ENCODE measurements around the gene NAP1L2. TPM values are rescaled to one million over a fixed set of nuclear protein-coding genes. Genes with fewer than 3 reads are reported as not detected.

The NAP1L2 gene
- 1.8 TPM for total RNA-seq (2021; ENCODE audit: unreplicated experiment)
- 1.2 TPM for polyA plus RNA-seq (2012; ENCODE audit: insufficient read length)
- Bru-seq, nascent RNA, result percentile 40 among the genes with signal in this experiment
- percentile 60 among the genes with signal in this experiment for BruChase-seq, experiment 1, labeled RNA remaining after a 2-hour chase
- percentile 81 among the genes with signal in this experiment for BruChase-seq, experiment 2, labeled RNA remaining after a 6-hour chase
- long read RNA-seq, partial matches to known transcripts, result 0 of 1 reads
- long read RNA-seq, other reads (novel, unspliced or antisense), result 0 of 1 reads

DNA sequence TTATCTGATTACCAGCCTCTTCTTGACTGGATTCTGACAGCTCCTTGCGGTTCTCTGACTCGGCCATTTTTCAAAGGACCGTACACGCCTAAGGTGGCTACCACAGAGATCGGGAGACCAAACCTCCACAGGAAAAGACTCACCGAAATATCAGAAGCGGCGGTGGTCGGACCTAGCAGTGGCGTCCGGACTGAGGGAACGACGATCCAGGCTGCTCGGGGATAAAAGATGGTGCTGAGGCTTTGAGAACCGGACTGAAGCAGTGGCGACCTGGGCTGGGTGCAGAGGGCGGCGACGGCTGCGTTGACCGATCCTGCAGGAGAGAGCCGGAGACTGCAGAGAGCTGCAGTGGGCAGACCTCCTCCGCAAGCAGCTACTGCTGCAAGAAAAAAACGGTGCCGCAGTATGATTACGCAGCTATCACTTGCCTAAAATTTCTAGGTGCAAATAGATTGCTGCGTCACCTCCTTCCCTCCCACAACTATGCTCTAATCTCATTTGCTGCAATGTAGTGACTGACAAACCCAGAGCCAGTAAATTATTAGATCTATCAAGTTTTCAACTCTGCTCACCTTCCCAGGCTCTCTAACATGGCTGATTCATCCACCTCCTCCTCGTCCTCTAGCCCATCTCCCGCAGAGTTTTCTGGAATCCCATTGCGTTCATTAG, at the start of gene NAP1L2:
Gene NAP1L2, minus strand, starts transcription at position 426 of the 669 bp plus-strand sequence. Its CDS starts 359 bp downstream, at position 67.
- in situ Hi-C loops (cut with HindIII; ENCODE audit: low pct_unique_long_range_greater_than_20kb, low sequenced_read_pairs), result no loop called here
- peak; percentile 91 for ATAC-seq
- peak within 1 kb of the TSS; percentile 54 to 71 for H3K4me3 ChIP-seq (ENCODE audit: low read depth in 2 of 2, low read length in 2 of 2)

GRCh38 chrX:73262991-73263390, 48.3 kb upstream of the NAP1L2 start:
- ChIA-PET CTCF (no interaction called here), POLR2A (no interaction called here)
- in situ Hi-C loops (cut with HindIII; ENCODE audit: low pct_unique_long_range_greater_than_20kb, low sequenced_read_pairs), result no loop called here
- no peak overlapping the region for H3K27ac ChIP-seq (ENCODE audit: low read length)
- H3K9me3 ChIP-seq (ENCODE audit: control insufficient read depth, insufficient read depth, low read depth, low read length), result no peaks in the 10 kb centered on the region
- TF ChIP-seq, protein P1, sequence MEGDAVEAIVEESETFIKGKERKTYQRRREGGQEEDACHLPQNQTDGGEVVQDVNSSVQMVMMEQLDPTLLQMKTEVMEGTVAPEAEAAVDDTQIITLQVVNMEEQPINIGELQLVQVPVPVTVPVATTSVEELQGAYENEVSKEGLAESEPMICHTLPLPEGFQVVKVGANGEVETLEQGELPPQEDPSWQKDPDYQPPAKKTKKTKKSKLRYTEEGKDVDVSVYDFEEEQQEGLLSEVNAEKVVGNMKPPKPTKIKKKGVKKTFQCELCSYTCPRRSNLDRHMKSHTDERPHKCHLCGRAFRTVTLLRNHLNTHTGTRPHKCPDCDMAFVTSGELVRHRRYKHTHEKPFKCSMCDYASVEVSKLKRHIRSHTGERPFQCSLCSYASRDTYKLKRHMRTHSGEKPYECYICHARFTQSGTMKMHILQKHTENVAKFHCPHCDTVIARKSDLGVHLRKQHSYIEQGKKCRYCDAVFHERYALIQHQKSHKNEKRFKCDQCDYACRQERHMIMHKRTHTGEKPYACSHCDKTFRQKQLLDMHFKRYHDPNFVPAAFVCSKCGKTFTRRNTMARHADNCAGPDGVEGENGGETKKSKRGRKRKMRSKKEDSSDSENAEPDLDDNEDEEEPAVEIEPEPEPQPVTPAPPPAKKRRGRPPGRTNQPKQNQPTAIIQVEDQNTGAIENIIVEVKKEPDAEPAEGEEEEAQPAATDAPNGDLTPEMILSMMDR (IDR thresholded peaks at IDR 0.05), result peak; percentile 55
- no peak for TF ChIP-seq POLR2AphosphoS5 (IDR thresholded peaks at IDR 0.05; ENCODE audit: low read depth, low read length)
- TF ChIP-seq TCF7L2 (IDR thresholded peaks at IDR 0.05; ENCODE audit: low read depth, low read length), result no peak
- TF ChIP-seq, protein P2, sequence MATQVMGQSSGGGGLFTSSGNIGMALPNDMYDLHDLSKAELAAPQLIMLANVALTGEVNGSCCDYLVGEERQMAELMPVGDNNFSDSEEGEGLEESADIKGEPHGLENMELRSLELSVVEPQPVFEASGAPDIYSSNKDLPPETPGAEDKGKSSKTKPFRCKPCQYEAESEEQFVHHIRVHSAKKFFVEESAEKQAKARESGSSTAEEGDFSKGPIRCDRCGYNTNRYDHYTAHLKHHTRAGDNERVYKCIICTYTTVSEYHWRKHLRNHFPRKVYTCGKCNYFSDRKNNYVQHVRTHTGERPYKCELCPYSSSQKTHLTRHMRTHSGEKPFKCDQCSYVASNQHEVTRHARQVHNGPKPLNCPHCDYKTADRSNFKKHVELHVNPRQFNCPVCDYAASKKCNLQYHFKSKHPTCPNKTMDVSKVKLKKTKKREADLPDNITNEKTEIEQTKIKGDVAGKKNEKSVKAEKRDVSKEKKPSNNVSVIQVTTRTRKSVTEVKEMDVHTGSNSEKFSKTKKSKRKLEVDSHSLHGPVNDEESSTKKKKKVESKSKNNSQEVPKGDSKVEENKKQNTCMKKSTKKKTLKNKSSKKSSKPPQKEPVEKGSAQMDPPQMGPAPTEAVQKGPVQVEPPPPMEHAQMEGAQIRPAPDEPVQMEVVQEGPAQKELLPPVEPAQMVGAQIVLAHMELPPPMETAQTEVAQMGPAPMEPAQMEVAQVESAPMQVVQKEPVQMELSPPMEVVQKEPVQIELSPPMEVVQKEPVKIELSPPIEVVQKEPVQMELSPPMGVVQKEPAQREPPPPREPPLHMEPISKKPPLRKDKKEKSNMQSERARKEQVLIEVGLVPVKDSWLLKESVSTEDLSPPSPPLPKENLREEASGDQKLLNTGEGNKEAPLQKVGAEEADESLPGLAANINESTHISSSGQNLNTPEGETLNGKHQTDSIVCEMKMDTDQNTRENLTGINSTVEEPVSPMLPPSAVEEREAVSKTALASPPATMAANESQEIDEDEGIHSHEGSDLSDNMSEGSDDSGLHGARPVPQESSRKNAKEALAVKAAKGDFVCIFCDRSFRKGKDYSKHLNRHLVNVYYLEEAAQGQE (IDR thresholded peaks at IDR 0.05; ENCODE audit: insufficient read depth in 1 of 2, low read depth in 2 of 2, low read length in 1 of 2), result no peak
- no peak for TF ChIP-seq SIN3A (IDR thresholded peaks at IDR 0.05; ENCODE audit: borderline replicate concordance, insufficient read depth, low read depth, low read length)
- BruUV-seq (replicated peaks), result no TSS peak
- intact Hi-C loops (cut with micrococcal nuclease; ENCODE audit: unreplicated experiment), result no loop called here
- no peak for DNase-seq (ENCODE audit: low read depth, low spot score)
- no peak overlapping the region for H3K4me3 ChIP-seq (ENCODE audit: low read depth in 2 of 2, low read length in 2 of 2)
- H3K27me3 ChIP-seq (ENCODE audit: control insufficient read depth, insufficient read depth, low read length), result no peaks in the 10 kb centered on the region; the same call in 1 of the 2 replicates
- ATAC-seq, result no peak
- H3K4me1 ChIP-seq (ENCODE audit: control insufficient read depth, insufficient read depth, low read length), result no peaks in the 10 kb centered on the region
- H3K36me3 ChIP-seq (ENCODE audit: control insufficient read depth, insufficient read depth, low read length), result no peaks in the 10 kb centered on the region; the same call in 1 of the 2 replicates

More for the DNA sequence above, at the start of gene NAP1L2:
- Histone ChIP-seq H3K4me1 (ENCODE audit: control insufficient read depth, insufficient read depth, low read length) (0 out of 2 replicates have a peak, but pooled peaks cover 3% of the 10 kb centered on the region), H3K36me3 (ENCODE audit: control insufficient read depth, insufficient read depth, low read length) (no peaks in the 10 kb centered on the region), H3K27ac (ENCODE audit: low read length) (no peak within 1 kb of the TSS), H3K27me3 (ENCODE audit: control insufficient read depth, insufficient read depth, low read length) (peaks cover 2% of the 10 kb centered on the region), H3K9me3 (ENCODE audit: control insufficient read depth, insufficient read depth, low read depth, low read length) (no peaks in the 10 kb centered on the region)
- no peak for TF ChIP-seq SIN3A (IDR thresholded peaks at IDR 0.05; ENCODE audit: borderline replicate concordance, insufficient read depth, low read depth, low read length)
- TF ChIP-seq, protein P2 (IDR thresholded peaks at IDR 0.05; ENCODE audit: insufficient read depth in 1 of 2, low read depth in 2 of 2, low read length in 1 of 2), result no peak
- TF ChIP-seq TCF7L2 (IDR thresholded peaks at IDR 0.05; ENCODE audit: low read depth, low read length), result no peak
- TF ChIP-seq POLR2AphosphoS5 (IDR thresholded peaks at IDR 0.05; ENCODE audit: low read depth, low read length), result no peak
- TF ChIP-seq, protein P1 (IDR thresholded peaks at IDR 0.05), result no peak
- CTCF ChIA-PET, result no interaction called here
- BruUV-seq (replicated peaks), result no TSS peak
- POLR2A ChIA-PET, result no interaction called here
- intact Hi-C loops (cut with micrococcal nuclease; ENCODE audit: unreplicated experiment), result no loop called here
- no peak for DNase-seq (ENCODE audit: low read depth, low spot score)
